ENCODE results near the gene ECT2. TPM values are rescaled to one million over a fixed set of nuclear protein-coding genes. Genes with fewer than 3 reads are reported as not detected.

The ECT2 gene
- total RNA-seq, 1 donor from 2014 or later, result 11.5 TPM

DNA sequence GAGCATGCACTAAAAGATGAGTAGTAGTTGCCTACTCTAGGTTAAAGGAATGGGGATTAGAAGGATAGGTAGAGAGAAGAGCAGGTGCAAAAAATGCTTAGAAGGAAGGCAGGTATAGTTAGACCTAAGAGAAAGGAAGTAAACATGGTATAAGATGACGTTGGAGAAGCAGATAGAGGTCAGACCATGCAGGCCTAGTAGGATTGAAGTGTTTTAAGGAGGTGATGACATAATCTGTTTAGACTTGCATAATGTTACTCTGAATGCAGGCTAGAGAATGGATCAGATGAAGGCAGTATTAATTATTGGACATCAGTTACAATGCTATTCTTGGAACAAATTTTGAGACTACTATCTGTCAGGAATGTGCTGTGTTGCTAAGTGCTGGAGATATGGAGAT, 11.1 kb upstream of the ECT2 start:
- no peak for DNase-seq
- Mint-ChIP-seq H3K9me3 (ENCODE audit: unreplicated experiment) (no peaks in the 10 kb centered on the region), H3K27me3 (ENCODE audit: unreplicated experiment) (no peaks in the 10 kb centered on the region), H3K4me1 (ENCODE audit: low read depth, unreplicated experiment) (no peaks in the 10 kb centered on the region), H3K27ac (ENCODE audit: unreplicated experiment) (no peak overlapping the region), H3K36me3 (ENCODE audit: unreplicated experiment) (no peaks in the 10 kb centered on the region), H3K4me3 (ENCODE audit: unreplicated experiment) (no peak overlapping the region)
- TF ChIP-seq, protein P1, sequence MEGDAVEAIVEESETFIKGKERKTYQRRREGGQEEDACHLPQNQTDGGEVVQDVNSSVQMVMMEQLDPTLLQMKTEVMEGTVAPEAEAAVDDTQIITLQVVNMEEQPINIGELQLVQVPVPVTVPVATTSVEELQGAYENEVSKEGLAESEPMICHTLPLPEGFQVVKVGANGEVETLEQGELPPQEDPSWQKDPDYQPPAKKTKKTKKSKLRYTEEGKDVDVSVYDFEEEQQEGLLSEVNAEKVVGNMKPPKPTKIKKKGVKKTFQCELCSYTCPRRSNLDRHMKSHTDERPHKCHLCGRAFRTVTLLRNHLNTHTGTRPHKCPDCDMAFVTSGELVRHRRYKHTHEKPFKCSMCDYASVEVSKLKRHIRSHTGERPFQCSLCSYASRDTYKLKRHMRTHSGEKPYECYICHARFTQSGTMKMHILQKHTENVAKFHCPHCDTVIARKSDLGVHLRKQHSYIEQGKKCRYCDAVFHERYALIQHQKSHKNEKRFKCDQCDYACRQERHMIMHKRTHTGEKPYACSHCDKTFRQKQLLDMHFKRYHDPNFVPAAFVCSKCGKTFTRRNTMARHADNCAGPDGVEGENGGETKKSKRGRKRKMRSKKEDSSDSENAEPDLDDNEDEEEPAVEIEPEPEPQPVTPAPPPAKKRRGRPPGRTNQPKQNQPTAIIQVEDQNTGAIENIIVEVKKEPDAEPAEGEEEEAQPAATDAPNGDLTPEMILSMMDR (IDR thresholded peaks at IDR 0.05; ENCODE audit: partially characterized antibody, unreplicated experiment), result no peak

DNA sequence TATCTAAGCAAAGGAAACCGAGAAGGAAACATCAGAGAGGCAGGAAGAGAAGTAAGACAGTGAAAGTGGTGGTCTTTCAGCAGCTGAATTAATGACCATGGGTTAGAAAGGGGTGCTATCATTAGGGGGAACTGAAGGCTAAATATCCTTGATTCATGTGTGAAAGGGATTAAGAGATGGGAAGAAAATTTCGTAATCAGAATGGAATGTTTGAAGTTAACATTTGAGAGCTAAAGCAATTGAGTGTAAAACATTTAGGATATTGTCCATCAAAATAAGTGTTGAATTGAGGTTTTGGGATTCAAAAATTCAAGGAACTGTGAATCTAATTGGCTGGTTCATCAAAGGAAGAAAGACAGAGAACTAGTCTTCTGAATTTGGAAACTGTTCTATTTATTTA, 4.1 kb upstream of the ECT2 start:
- no peak overlapping the region for H3K27ac Mint-ChIP-seq (ENCODE audit: unreplicated experiment)
- H3K9me3 Mint-ChIP-seq (ENCODE audit: unreplicated experiment), result peaks cover 2% of the 10 kb centered on the region
- H3K4me3 Mint-ChIP-seq (ENCODE audit: unreplicated experiment), result no peak overlapping the region
- H3K27me3 Mint-ChIP-seq (ENCODE audit: unreplicated experiment), result no peaks in the 10 kb centered on the region
- no peaks in the 10 kb centered on the region for H3K36me3 Mint-ChIP-seq (ENCODE audit: unreplicated experiment)
- no peak for DNase-seq
- peaks cover 3% of the 10 kb centered on the region for H3K4me1 Mint-ChIP-seq (ENCODE audit: low read depth, unreplicated experiment)
- TF ChIP-seq, protein P1 (IDR thresholded peaks at IDR 0.05; ENCODE audit: partially characterized antibody, unreplicated experiment), result no peak

DNA sequence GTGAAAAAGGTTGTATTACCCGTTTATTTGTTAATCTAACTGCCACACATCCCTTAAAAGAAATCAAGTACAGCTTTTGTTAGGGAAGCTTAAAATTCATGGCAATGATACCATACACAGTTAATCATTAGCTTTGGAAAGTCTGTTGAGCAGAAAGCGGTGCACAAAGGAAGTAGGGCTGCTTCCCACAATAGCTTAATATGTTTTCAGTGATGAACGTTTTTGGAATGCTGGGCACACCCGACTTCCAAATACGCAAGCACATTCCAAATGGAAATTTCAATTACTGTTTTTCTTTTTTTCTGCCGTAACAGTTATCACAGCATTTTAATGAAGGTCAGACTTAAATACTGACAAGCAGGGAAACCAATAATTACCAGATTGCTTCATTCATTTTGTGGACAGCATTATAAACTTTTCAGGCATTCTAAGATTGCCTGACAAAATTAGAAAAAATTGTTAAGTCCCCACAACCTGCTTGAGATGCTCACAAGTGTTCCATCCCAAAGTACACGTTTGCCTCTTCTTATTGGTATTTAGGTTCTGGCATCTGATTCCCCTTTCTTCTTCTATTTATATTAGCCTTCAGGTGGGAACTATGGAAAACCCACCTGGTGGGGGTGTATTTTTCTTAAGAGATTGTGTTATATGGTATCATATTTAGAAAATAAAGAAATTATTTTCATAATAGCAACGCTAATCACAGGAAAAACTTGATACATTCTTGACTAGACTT, 1.1 kb upstream of the ECT2 start:
- Mint-ChIP-seq H3K27me3 (ENCODE audit: unreplicated experiment) (no peaks in the 10 kb centered on the region), H3K4me1 (ENCODE audit: low read depth, unreplicated experiment) (peaks cover 7% of the 10 kb centered on the region), H3K36me3 (ENCODE audit: unreplicated experiment) (no peaks in the 10 kb centered on the region), H3K4me3 (ENCODE audit: unreplicated experiment) (peak overlapping the region; percentile 97), H3K27ac (ENCODE audit: unreplicated experiment) (no peak overlapping the region), H3K9me3 (ENCODE audit: unreplicated experiment) (peaks cover 2% of the 10 kb centered on the region)
- no peak for DNase-seq
- TF ChIP-seq, protein P1 (IDR thresholded peaks at IDR 0.05; ENCODE audit: partially characterized antibody, unreplicated experiment), result no peak

DNA sequence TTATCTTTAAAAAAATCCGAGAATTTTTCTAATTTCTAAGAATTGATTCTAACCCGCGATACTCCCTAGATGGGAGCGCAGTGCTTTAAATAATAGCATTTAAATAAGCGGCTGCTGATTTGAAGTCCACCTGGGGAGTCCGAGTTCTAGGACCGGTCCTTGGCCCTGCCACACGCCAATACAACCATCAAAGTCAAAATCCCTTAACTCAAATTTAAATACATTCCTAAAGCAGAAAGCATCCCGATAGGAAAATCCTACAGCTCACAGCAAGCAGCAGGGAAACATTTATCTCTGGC, 508 bp upstream of the ECT2 start:
- no peak for DNase-seq
- Mint-ChIP-seq H3K36me3 (ENCODE audit: unreplicated experiment) (no peaks in the 10 kb centered on the region), H3K4me3 (ENCODE audit: unreplicated experiment) (peak overlapping the region; percentile 97), H3K27me3 (ENCODE audit: unreplicated experiment) (no peaks in the 10 kb centered on the region), H3K27ac (ENCODE audit: unreplicated experiment) (peak overlapping the region; percentile 53), H3K4me1 (ENCODE audit: low read depth, unreplicated experiment) (peaks cover 7% of the 10 kb centered on the region), H3K9me3 (ENCODE audit: unreplicated experiment) (peaks cover 2% of the 10 kb centered on the region)
- TF ChIP-seq, protein P1 (IDR thresholded peaks at IDR 0.05; ENCODE audit: partially characterized antibody, unreplicated experiment), result no peak

DNA sequence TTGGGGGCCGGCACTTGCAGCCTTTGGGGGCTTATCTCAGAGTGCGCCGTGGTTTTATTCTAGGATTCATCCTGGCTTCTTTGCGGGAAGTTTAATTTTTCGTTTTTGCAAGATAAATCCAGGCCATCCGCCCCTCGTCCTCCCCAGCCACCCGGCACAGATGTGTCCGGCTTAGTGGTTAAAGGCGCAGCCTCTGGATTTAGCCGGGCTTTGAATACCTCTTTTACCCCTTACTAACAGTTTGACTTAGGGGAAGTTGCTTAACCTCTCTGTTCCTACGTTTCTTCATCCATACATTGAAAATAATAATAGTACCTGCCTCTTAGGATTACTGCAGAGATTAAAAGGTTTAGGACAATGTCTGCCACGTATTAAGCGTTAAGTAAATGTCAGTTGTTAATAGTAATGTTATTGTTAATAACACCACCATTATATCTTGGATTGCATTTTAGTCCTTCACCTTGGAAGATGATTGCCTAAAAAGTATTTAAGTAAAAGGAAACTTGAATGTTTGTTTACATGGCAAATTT, 714 bp downstream of the ECT2 start:
- DNase-seq, result peak; percentile 18
- peaks cover 2% of the 10 kb centered on the region for H3K9me3 Mint-ChIP-seq (ENCODE audit: unreplicated experiment)
- H3K4me1 Mint-ChIP-seq (ENCODE audit: low read depth, unreplicated experiment), result peaks cover 7% of the 10 kb centered on the region
- H3K27me3 Mint-ChIP-seq (ENCODE audit: unreplicated experiment), result no peaks in the 10 kb centered on the region
- peak overlapping the region; percentile 97 for H3K4me3 Mint-ChIP-seq (ENCODE audit: unreplicated experiment)
- TF ChIP-seq, protein P1 (IDR thresholded peaks at IDR 0.05; ENCODE audit: partially characterized antibody, unreplicated experiment), result no peak
- no peaks in the 10 kb centered on the region for H3K36me3 Mint-ChIP-seq (ENCODE audit: unreplicated experiment)
- no peak overlapping the region for H3K27ac Mint-ChIP-seq (ENCODE audit: unreplicated experiment)

All from glutamatergic neuron (in vitro differentiated cells).